ENCODE results near the gene TMEM243. TPM values are rescaled to one million over a fixed set of nuclear protein-coding genes. Genes with fewer than 3 reads are reported as not detected.

TMEM243 gene
- total RNA-seq, 4 donors from 2014 or later, result 14.1 to 120 (median 44.4) TPM

DNA sequence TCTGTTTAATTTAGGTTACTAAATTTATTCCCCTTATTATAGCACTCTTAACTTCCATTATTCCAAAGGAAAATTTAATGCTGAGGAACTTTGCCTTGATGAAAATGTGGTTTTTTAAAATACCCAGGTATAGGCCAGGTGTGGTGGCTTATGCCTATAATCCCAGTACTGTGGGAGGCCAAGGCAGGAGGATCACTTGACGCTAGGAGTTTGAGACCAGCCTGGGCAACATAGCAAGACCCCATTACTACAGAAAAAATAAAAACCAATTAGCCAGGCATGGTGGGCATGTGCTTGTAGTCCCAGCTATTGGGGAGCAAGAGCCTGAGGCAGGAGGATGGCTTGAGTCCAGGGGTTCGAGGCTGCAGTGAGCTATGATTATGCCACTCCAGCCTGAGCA lies 32.4 kb downstream of the TMEM243 start:
- Histone ChIP-seq H3K9me3 (no peaks in the 10 kb centered on the region), H3K27me3 (no peaks in the 10 kb centered on the region), H3K27ac (no peak overlapping the region), H3K36me3 (no peaks in the 10 kb centered on the region), H3K4me1 (no peaks in the 10 kb centered on the region), H3K4me3 (no peak overlapping the region)
- TF ChIP-seq, protein P1, sequence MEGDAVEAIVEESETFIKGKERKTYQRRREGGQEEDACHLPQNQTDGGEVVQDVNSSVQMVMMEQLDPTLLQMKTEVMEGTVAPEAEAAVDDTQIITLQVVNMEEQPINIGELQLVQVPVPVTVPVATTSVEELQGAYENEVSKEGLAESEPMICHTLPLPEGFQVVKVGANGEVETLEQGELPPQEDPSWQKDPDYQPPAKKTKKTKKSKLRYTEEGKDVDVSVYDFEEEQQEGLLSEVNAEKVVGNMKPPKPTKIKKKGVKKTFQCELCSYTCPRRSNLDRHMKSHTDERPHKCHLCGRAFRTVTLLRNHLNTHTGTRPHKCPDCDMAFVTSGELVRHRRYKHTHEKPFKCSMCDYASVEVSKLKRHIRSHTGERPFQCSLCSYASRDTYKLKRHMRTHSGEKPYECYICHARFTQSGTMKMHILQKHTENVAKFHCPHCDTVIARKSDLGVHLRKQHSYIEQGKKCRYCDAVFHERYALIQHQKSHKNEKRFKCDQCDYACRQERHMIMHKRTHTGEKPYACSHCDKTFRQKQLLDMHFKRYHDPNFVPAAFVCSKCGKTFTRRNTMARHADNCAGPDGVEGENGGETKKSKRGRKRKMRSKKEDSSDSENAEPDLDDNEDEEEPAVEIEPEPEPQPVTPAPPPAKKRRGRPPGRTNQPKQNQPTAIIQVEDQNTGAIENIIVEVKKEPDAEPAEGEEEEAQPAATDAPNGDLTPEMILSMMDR (IDR thresholded peaks at IDR 0.05), result no peak
- TF ChIP-seq POLR2A (IDR thresholded peaks at IDR 0.05), result no peak
- intact Hi-C loops (cut with DNase I; ENCODE audit: low total_unique reads), result no loop called here
- DNase-seq, result no peak

DNA sequence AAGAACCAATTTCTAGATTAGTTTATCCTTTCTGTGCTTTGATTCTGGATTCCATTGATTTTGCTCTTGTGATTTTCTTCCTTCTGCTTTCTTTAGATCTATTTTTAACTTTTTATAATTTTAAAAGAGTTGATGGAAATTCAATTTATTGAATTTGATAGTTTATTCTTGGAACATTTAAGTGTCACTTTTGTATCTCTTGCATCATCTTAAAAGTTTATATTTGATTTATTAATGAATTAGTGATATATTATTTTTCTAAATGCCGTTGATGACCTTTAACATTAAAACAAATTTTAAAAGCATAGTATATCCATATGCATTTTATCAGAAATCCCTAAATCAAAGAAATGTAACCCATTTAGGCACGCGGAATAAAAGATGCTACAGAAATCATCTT lies 40.4 kb downstream of the TMEM243 start:
- no peak for TF ChIP-seq POLR2A (IDR thresholded peaks at IDR 0.05)
- TF ChIP-seq, protein P1 (IDR thresholded peaks at IDR 0.05), result no peak
- Histone ChIP-seq H3K4me1 (no peaks in the 10 kb centered on the region), H3K9me3 (no peaks in the 10 kb centered on the region), H3K27me3 (no peaks in the 10 kb centered on the region), H3K36me3 (no peaks in the 10 kb centered on the region), H3K4me3 (no peak overlapping the region), H3K27ac (no peak overlapping the region)
- no peak for DNase-seq
- intact Hi-C loops (cut with DNase I; ENCODE audit: low total_unique reads), result no loop called here

DNA sequence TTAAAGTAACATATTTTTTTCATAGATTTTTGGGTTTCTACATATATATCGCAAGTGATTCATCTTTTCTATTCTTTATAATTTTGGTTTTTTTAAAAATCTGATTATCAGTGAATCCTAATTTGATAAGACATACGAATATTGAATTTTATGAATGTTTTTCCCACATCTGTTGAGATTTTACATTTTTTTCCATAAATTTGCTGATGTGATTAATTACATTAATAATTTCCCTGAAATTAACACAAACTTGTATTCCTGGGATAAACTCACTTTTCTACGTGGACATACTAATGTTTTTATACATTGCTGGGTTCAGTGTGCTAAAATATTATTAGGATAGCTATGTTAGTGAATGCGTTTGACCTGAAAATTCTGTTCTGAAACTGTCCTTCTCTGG lies 41.2 kb downstream of the TMEM243 start:
- no peaks in the 10 kb centered on the region for H3K36me3 ChIP-seq
- H3K9me3 ChIP-seq, result no peaks in the 10 kb centered on the region
- no peak for DNase-seq
- intact Hi-C loops (cut with DNase I; ENCODE audit: low total_unique reads), result no loop called here
- no peak for TF ChIP-seq POLR2A (IDR thresholded peaks at IDR 0.05)
- TF ChIP-seq, protein P1 (IDR thresholded peaks at IDR 0.05), result no peak
- no peak overlapping the region for H3K27ac ChIP-seq
- no peaks in the 10 kb centered on the region for H3K27me3 ChIP-seq
- no peaks in the 10 kb centered on the region for H3K4me1 ChIP-seq
- H3K4me3 ChIP-seq, result no peak overlapping the region

DNA sequence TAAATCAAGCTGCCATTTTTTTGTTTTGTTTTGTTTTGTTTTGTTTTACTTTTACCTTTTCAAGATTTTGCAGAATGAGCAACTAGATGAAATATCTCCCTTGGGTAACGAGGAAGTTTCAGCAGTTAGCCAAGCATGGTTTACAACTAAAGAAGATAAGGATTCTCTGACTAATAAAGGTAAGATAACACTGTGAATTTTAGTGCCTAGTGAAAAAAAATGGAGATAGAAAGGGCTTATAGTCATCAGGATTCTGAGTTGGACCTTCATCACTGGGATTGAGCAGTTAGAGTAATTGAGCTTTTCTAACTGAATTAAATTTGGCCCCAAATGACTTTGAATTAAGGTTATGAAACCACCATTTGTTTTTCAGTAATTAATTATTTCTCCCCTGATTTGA lies 46.1 kb downstream of the TMEM243 start:
- DNase-seq, result no peak
- intact Hi-C loops (cut with DNase I; ENCODE audit: low total_unique reads), result no loop called here
- Histone ChIP-seq H3K4me3 (no peak overlapping the region), H3K27me3 (no peaks in the 10 kb centered on the region), H3K4me1 (no peaks in the 10 kb centered on the region), H3K36me3 (no peaks in the 10 kb centered on the region), H3K27ac (no peak overlapping the region), H3K9me3 (no peaks in the 10 kb centered on the region)
- TF ChIP-seq, protein P1 (IDR thresholded peaks at IDR 0.05), result no peak
- TF ChIP-seq POLR2A (IDR thresholded peaks at IDR 0.05), result no peak

DNA sequence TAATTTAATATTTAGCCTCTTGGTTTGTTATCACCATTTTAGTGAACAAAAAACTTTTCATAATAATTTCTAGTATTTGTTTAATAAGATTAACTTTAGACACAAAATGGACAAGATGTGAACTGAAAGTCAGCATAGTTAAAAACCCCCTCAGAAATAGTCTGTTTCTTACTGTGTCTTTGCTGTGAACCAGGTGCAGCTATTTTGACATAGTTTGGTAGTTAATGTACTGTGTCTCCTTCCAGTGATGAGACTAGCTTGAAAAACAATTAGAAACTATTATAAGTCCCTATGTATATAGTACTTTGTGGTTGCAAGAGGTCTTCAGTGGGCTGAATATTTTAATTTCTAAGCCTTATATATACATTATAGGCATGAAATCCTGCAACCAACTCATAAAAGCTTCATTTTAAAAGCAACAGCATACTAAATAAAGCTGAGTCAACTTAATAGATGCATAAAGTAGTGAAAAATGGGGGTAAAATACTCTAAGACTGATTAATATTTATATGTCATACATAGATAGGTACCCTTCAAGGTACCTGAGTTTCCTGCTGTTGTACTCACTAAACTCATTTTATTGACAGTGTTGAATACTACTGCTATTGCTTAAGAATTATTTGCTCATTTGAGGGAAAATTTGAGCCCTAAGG lies 48.1 kb downstream of the TMEM243 start:
- Histone ChIP-seq H3K9me3 (no peaks in the 10 kb centered on the region), H3K4me1 (no peaks in the 10 kb centered on the region), H3K27me3 (no peaks in the 10 kb centered on the region), H3K36me3 (no peaks in the 10 kb centered on the region), H3K4me3 (no peak overlapping the region), H3K27ac (no peak overlapping the region)
- TF ChIP-seq, protein P1 (IDR thresholded peaks at IDR 0.05), result no peak
- TF ChIP-seq POLR2A (IDR thresholded peaks at IDR 0.05), result no peak
- intact Hi-C loops (cut with DNase I; ENCODE audit: low total_unique reads), result no loop called here
- no peak for DNase-seq

Data from uterus (tissue), 4 donors.